Neural progenitor cell (in vitro differentiated cells): ENCODE results near the gene CYP39A1. TPM values are rescaled to one million over a fixed set of nuclear protein-coding genes. Genes with fewer than 3 reads are reported as not detected.
A peak's percentile ranks its signal among the peaks of the same experiment; 100 is the strongest.

Experiments
- DNase-seq: peaks from one replicate; pipeline ENCODE4 v3.0.0-alpha.2; 2016; ENCODE audit warnings: low spot score
- H2AFZ ChIP-seq: fragments of 200-600 bp; sonication (generic); replicated peaks from 2 replicates; pipeline ENCODE4 v1.6.1; 2016; ENCODE audit warnings: antibody characterized with exemption
- H3F3A ChIP-seq: fragments of 200-600 bp; sonication (generic); 2 replicates; pipeline ENCODE4 v1.6.1; 2016; ENCODE audit warnings: antibody characterized with exemption, low read depth
- H3K27ac ChIP-seq: fragments of 200-600 bp; sonication (generic); 2 replicates; pipeline ENCODE4 v1.5.1; 2016; ENCODE audit warnings: mild to moderate bottlenecking
- H3K27me3 ChIP-seq: fragments of 200-600 bp; sonication (generic); 2 replicates; pipeline ENCODE4 v1.6.1; 2016; ENCODE audit warnings: mild to moderate bottlenecking, moderate library complexity
- H3K36me3 ChIP-seq: fragments of 200-600 bp; sonication (generic); 2 replicates; pipeline ENCODE4 v1.5.1; 2016
- H3K4me1 ChIP-seq: fragments of 200-600 bp; sonication (generic); 2 replicates; pipeline ENCODE4 v1.6.1; 2016; ENCODE audit warnings: mixed run types
- H3K4me2 ChIP-seq: fragments of 200-600 bp; sonication (generic); 2 replicates; pipeline ENCODE4 v1.6.1; 2016
- H3K4me3 ChIP-seq: fragments of 200-600 bp; sonication (generic); 2 replicates; pipeline ENCODE4 v1.5.1; 2016
- H3K79me2 ChIP-seq: fragments of 200-600 bp; sonication (generic); 2 replicates; pipeline ENCODE4 v1.6.1; 2016; ENCODE audit warnings: low read depth
- H3K9ac ChIP-seq: fragments of 200-600 bp; sonication (generic); 2 replicates; pipeline ENCODE4 v1.6.1; 2016
- H3K9me3 ChIP-seq: fragments of 200-600 bp; sonication (generic); 2 replicates; pipeline ENCODE4 v1.5.1; 2016; ENCODE audit warnings: low read depth
- H4K20me1 ChIP-seq: fragments of 200-600 bp; sonication (generic); 2 replicates; pipeline ENCODE4 v1.6.1; 2016; ENCODE audit warnings: low read depth
- H3K27ac Mint-ChIP-seq: 3 replicates; pipeline ENCODE4 v1.8.0; 2021; ENCODE audit warnings: mixed read lengths
- H3K27me3 Mint-ChIP-seq: 2 replicates; pipeline ENCODE4 v1.8.0; 2022; ENCODE audit warnings: low read depth, mild to moderate bottlenecking, inconsistent platforms, moderate library complexity, mixed read lengths; ENCODE audit not compliant: insufficient read depth
- H3K36me3 Mint-ChIP-seq: 3 replicates; pipeline ENCODE4 v1.8.0; 2021; ENCODE audit warnings: mixed read lengths
- H3K4me1 Mint-ChIP-seq: 3 replicates; pipeline ENCODE4 v1.8.0; 2021; ENCODE audit warnings: mixed read lengths
- H3K4me3 Mint-ChIP-seq: 3 replicates; pipeline ENCODE4 v1.8.0; 2021; ENCODE audit warnings: mild to moderate bottlenecking, moderate library complexity, mixed read lengths
- H3K9me3 Mint-ChIP-seq: 3 replicates; pipeline ENCODE4 v1.8.0; 2020; ENCODE audit warnings: mixed read lengths
- EZH2 ChIP-seq: fragments of 200-600 bp; sonication (generic); IDR thresholded peaks from 2 replicates; pipeline ENCODE4 v1.6.1; 2017; ENCODE audit warnings: antibody characterized with exemption, mild to moderate bottlenecking, moderate library complexity
- EZH2phosphoT487 ChIP-seq: fragments of 200-600 bp; sonication (generic); IDR thresholded peaks from 2 replicates; pipeline ENCODE4 v1.6.1; 2017; ENCODE audit warnings: antibody characterized with exemption
- total RNA-seq: library from RNA; depleted of rRNA; stranded (reverse); fragments of >200 nt; gene quantifications from 2 replicates; pipeline ENCODE4 v1.2.3, GENCODE V29; 2015; ENCODE audit warnings: low replicate concordance
- TF ChIP-seq, protein P1 (sequence below): fragments of 200-600 bp; sonication (generic); IDR thresholded peaks from 2 replicates; pipeline ENCODE4 v1.5.1; 2017; ENCODE audit warnings: antibody characterized with exemption, mild to moderate bottlenecking

The CYP39A1 gene
- total RNA-seq, 1 donor from 2014 or later: 7.1 TPM

DNA sequence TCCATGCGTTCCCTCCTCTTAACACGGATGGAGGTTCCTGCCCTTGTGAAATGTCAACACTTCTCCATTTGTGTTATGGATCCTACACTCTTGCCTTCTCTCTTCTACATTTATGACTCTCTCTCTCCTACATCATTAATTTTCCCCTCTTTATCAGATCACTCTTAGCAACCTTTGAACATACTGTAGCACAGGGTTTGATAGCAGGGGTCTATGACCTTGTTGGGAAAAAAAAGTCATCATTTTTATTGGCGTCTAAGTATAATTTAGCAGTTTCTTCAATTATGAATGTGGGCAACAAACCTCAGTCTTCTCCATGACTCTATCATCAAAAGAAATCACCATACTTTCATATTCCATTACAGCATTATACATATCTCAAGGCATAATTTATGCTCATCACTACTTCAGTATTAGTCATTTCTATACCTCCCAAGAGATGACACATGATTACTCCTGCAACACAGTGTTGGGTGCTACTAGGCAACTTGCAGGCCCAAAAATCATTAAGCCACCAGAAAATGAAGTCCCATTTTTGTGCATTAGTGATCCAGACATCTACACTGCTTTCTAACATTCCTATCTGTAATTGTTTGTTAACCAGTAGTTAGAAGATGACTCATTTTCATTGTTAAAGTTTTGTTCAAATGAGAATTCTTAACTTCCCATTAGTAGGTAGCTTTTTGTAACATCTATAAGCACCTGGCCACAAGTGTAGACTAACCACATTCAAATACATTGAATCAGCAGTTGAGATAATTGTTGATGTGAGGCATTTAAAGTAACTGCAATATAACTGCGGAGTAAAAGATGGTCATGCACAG lies 9.5 kb downstream of the CYP39A1 start:
- H3K27me3 Mint-ChIP-seq: peaks cover 2% of the 10 kb centered on the region
- Histone ChIP-seq H3K9ac (no peak overlapping the region), H3K27me3 (no peaks in the 10 kb centered on the region), H3K27ac (no peak overlapping the region), H3F3A (no peaks in the 10 kb centered on the region), H3K4me2 (no peak overlapping the region), H4K20me1 (no peaks in the 10 kb centered on the region), H3K4me3 (no peak overlapping the region), H3K36me3 (no peaks in the 10 kb centered on the region), H3K79me2 (no peaks in the 10 kb centered on the region), H3K4me1 (no peaks in the 10 kb centered on the region), H3K9me3 (no peaks in the 10 kb centered on the region), H2AFZ (no peak overlapping the region)
- peaks cover 6% of the 10 kb centered on the region for H3K4me1 Mint-ChIP-seq
- H3K36me3 Mint-ChIP-seq: no peaks in the 10 kb centered on the region
- no peak overlapping the region for H3K27ac Mint-ChIP-seq
- H3K4me3 Mint-ChIP-seq: no peak overlapping the region
- no peak for TF ChIP-seq EZH2phosphoT487
- TF ChIP-seq, protein P1, sequence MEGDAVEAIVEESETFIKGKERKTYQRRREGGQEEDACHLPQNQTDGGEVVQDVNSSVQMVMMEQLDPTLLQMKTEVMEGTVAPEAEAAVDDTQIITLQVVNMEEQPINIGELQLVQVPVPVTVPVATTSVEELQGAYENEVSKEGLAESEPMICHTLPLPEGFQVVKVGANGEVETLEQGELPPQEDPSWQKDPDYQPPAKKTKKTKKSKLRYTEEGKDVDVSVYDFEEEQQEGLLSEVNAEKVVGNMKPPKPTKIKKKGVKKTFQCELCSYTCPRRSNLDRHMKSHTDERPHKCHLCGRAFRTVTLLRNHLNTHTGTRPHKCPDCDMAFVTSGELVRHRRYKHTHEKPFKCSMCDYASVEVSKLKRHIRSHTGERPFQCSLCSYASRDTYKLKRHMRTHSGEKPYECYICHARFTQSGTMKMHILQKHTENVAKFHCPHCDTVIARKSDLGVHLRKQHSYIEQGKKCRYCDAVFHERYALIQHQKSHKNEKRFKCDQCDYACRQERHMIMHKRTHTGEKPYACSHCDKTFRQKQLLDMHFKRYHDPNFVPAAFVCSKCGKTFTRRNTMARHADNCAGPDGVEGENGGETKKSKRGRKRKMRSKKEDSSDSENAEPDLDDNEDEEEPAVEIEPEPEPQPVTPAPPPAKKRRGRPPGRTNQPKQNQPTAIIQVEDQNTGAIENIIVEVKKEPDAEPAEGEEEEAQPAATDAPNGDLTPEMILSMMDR: no peak
- no peak for TF ChIP-seq EZH2
- H3K9me3 Mint-ChIP-seq: peaks cover 3% of the 10 kb centered on the region
- no peak for DNase-seq

DNA sequence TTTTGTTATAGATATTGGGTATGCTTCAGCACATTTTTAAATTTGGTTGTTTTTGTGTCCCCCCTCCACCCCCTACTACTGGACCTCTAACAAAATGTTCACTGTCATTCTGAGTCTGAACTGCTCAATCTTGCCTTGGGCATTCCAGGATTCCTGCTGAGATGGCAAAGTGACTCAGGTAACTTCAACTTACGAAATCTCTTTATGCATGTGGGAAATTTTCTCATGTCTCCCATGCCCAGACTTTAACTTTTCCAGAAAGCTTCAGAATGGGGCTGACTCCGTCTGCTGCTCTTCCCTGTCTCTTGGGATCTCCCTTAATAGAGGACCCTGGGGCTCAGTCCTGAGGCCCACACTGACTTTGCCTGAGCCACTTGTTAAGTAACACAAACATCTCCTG lies 14.0 kb downstream of the CYP39A1 start:
- peaks cover 6% of the 10 kb centered on the region for H3K4me1 Mint-ChIP-seq
- no peak for DNase-seq
- no peaks in the 10 kb centered on the region for H3K9me3 Mint-ChIP-seq
- Histone ChIP-seq H3K27ac (no peak overlapping the region), H3K4me2 (no peak overlapping the region), H3K27me3 (no peaks in the 10 kb centered on the region), H3K4me1 (no peaks in the 10 kb centered on the region), H3K79me2 (no peaks in the 10 kb centered on the region), H3K9me3 (no peaks in the 10 kb centered on the region), H3K9ac (no peak overlapping the region), H2AFZ (no peak overlapping the region), H3K36me3 (no peaks in the 10 kb centered on the region), H3F3A (no peaks in the 10 kb centered on the region), H3K4me3 (no peak overlapping the region), H4K20me1 (no peaks in the 10 kb centered on the region)
- H3K27me3 Mint-ChIP-seq: peaks cover 2% of the 10 kb centered on the region
- H3K27ac Mint-ChIP-seq: peak overlapping the region; percentile 12
- H3K4me3 Mint-ChIP-seq: no peak overlapping the region
- no peak for TF ChIP-seq EZH2
- TF ChIP-seq, protein P1: no peak
- TF ChIP-seq EZH2phosphoT487: no peak
- H3K36me3 Mint-ChIP-seq: no peaks in the 10 kb centered on the region

DNA sequence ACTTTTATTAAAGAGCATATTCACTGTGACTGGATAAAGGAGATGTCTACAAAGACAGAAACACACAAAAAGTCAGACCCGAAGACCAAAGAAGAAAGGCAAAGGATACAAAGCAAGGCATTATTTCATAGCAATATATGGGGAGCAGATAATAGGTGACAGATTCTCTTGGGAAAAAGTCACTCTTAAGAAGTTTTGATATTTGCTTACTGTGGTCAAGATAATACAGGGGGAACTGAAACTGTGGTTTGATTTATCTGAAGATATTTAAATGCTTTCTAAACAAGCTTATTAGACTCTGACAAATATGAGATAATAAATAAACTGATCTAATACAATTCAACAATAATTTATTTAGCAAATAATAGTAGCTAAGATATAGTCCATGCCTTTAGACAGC lies 14.7 kb downstream of the CYP39A1 start:
- no peak overlapping the region for H3K4me2 ChIP-seq
- H3K4me1 Mint-ChIP-seq: peaks cover 6% of the 10 kb centered on the region
- no peaks in the 10 kb centered on the region for H3K36me3 Mint-ChIP-seq
- no peak overlapping the region for H3K9ac ChIP-seq
- H3K27me3 Mint-ChIP-seq: peaks cover 2% of the 10 kb centered on the region
- H3F3A ChIP-seq: no peaks in the 10 kb centered on the region
- H3K36me3 ChIP-seq: no peaks in the 10 kb centered on the region
- H3K4me3 Mint-ChIP-seq: no peak overlapping the region
- no peaks in the 10 kb centered on the region for H3K9me3 Mint-ChIP-seq
- no peaks in the 10 kb centered on the region for H4K20me1 ChIP-seq
- H3K9me3 ChIP-seq: no peaks in the 10 kb centered on the region
- TF ChIP-seq EZH2: no peak
- no peak for TF ChIP-seq EZH2phosphoT487
- TF ChIP-seq, protein P1: no peak
- no peak overlapping the region for H2AFZ ChIP-seq
- H3K4me3 ChIP-seq: no peak overlapping the region
- no peaks in the 10 kb centered on the region for H3K27me3 ChIP-seq
- no peaks in the 10 kb centered on the region for H3K4me1 ChIP-seq
- no peak for DNase-seq
- H3K27ac Mint-ChIP-seq: no peak overlapping the region
- no peaks in the 10 kb centered on the region for H3K79me2 ChIP-seq
- no peak overlapping the region for H3K27ac ChIP-seq
